GM18909 (cell line): ENCODE results near the gene PRR14.

Experiments used
- ATAC-seq: cut with Tn5 transposase; IDR thresholded peaks from one replicate; pipeline ENCODE4 v1.9.1; 2021; ENCODE audit warnings: mild to moderate bottlenecking; ENCODE audit not compliant: unreplicated experiment, poor library complexity

The PRR14 gene

DNA sequence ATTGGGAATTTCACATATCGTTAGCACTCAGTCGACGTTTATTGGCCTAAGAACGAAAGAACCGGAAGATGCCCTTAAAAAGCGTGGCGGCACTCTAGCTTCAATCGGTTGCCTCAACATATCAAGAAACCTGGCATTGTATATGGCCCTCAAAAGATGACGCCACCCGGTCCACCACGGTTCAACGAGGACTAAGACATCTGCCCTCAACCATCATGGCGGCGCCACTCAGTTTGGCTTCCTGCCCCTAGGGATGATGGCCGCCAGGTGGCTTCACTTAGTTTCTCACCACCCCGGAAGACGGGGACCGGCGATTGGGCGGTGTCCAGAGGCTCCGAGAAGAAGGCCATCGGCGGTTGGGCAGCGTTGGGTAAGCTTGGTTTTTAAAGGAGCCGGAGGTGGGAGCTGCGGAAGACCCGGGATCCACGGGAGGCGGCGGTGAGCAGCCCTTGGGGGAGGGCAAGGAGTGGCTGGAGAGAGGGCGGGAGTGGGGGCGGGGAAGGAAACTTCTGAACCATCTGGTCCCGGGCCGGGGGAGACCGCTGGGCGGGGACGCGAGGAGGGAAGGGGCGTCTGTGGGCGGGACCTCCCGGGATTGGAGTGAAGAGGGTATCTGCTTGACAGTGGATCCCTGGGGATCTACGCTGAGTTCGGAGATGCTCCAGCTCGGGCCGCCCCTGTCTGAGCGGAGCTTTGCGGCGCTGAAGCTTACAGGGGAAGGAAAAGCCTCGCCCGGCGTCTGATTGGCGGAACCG, at the start of gene PRR14:
TSS of gene PRR14 (plus strand) at position 592 of the 755 bp plus-strand sequence. CDS start 686 bp downstream, outside the sequence.
- ATAC-seq, result peak; percentile 79

GRCh38 chr16:30601966-30602365, 48.8 kb upstream of the PRR14 start:
- ATAC-seq, result no peak

DNA sequence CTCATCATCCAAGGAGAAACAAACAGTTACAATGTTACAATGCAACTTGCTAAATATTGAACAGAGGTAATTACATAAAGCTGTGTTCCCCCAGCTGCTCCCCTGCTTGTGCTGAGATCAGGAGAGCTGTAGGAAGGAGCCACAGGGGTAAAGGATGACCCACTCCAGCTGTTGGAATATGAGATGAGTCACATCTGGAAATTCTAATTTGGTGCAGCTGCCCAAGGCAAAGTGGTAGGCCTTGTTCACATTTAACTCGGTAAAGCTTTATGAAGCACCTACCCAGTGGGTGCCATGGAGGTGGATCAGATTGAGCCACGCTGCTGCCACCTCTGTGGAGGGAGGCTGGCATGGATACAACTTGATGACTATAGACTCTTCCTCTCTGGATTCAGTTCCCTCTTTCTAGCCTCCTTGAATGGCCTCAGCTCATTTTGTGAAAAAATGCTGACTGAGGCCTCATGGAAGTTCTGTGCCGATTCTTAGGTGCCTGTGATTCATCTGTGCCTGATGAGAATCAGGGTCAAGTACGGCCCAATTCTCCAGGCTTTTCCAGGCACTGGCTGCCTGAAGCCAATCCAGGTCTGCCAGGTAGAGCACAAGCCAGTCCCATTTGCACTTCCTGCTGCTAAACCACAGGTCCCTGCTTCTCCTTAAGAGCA, 48.0 kb upstream of the PRR14 start:
- ATAC-seq, result no peak

DNA sequence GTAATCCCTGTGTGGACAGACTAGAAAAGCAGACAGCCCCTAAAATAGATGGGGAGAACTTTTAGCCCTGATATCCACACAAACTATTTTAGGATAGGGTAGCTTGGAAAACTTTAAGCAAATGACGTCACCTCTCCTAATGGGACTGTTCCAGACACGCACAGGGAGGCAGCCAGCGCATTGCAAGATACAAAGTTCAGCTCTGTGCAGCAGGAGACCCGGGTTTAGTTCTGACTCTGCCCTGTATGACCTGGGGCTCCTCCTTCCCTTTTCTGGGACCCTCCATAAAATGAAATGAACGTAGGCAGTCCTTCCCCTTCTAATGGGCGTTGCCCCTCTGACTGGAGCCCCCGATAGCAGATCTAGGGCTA, 46.8 kb upstream of the PRR14 start:
- no peak for ATAC-seq

GRCh38 chr16:30604316-30604947, 46.3 kb upstream of the PRR14 start:
- ATAC-seq, result no peak

- no peak for ATAC-seq
Measured at GRCh38 chr16:30605158-30605557, 45.6 kb upstream of the PRR14 start.

GRCh38 chr16:30606004-30606403, 44.8 kb upstream of the PRR14 start:
- ATAC-seq, result no peak

DNA sequence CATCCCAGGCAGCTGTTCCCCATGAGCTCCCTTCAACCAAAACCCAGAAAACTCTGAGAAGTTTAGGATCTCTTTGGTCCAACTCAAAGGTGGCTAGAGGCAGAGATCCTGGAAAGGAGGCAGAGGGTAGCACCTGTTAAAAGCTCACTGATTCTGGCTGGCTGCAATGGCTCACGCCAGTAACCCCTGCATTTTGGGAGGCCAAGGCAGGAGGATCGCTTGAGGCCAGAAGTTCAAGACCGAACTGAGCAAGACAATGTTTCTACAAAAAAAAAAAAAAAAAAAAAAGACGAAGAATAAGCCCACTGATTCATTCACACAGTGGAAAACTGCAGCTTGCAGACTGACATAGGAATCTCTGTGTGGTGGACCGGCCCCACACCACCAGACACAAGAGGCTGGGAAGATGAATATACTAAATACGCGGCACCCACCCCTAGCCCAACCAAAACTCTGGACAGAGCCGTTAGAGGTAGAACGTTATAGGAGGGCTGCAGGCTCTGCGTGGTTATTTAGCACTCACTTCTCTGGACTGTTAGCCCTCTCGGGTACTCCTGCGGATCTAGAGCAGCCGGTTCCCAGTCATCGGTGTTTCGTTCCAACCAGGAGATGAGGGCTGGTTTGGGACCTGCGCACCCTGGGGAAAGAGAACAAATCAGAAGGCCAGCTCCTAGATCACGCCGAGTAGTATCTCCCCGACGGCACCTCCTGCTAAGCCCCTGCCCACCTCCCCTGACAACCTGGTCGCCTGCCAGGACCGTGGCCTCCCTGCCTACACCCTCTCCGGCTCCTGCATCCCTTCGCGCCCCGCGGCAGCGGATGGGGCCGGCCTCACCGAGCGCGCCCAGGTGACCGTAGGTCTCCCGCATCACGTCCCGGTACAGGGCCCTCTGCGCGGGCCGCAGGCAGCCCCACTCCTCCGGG, 41.5 kb upstream of the PRR14 start:
- peak; percentile 24 for ATAC-seq

DNA sequence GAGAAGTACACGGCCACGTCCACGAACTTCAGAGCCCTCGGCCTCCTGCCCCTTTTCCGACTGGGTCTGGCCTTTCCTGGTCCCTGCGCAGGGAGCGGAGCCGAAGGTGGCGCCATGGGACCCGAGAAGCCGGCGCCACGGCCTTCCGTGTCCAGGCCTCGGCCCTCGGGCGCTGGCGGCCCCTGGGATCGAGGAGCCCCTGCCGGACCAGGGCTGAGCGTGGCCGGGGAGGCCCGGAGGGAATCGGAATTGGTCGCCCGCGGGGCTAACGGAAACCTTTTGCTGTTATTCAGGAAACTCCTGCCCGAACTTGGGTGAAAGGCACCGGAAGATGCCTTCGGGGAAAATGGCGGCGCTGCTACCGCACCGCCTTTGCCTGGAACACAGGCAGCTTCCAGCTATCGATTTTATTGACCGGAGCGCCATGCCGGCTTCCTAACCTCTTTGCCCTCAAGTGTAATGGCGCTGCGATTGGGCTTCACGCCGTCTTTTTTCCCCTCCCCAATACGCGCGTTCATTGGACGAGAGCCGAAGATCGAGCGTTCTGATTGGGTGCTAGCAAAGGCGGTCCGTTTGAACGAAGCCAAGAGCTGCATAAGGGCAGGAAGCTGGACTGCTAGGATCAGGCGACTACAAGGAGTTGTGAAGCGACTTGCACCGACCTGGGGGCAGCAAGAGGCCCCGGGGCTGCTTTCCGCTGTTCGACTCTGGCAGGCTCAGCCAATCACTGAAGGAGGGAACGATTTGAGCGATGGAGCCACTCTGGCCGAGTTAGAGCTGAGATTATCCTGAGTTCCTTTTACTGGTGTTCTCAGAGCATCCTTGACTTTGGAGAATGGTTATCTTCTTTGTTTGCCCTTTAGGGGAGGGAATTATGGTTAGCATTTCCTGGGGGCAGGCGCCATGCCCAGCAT, 40.6 kb upstream of the PRR14 start, which contains the start of gene ZNF689:
TSS of gene ZNF689 (minus strand) at position 464 of the 914 bp plus-strand sequence. CDS start at position 116, 348 bp downstream.
- peak; percentile 88 for ATAC-seq

GRCh38 chr16:30615358-30616091, 35.2 kb upstream of the PRR14 start:
- no peak for ATAC-seq

- ATAC-seq, result no peak
Measured at GRCh38 chr16:30619202-30619601, 31.6 kb upstream of the PRR14 start.

GRCh38 chr16:30619638-30620037, 31.1 kb upstream of the PRR14 start:
- ATAC-seq, result no peak

DNA sequence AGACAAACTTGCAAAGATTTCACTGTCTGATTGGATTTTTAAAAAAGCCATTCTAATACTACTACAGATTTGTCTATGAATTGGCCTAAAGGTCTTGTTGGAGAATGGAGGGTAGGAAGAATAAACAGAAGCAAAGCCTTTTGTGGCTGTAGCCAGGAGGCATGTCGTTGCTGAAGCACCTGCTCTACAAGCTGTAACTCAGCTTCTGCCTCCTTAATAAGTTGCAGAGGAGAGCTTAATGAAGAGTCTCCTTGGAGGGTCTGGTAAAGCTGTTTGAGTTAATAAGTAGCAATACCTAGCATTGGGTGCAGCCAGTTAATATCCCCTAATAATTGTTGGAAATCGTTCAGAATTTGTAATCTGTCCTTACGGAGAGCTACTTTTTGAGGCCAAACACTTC, 30.6 kb upstream of the PRR14 start:
- ATAC-seq, result no peak

DNA sequence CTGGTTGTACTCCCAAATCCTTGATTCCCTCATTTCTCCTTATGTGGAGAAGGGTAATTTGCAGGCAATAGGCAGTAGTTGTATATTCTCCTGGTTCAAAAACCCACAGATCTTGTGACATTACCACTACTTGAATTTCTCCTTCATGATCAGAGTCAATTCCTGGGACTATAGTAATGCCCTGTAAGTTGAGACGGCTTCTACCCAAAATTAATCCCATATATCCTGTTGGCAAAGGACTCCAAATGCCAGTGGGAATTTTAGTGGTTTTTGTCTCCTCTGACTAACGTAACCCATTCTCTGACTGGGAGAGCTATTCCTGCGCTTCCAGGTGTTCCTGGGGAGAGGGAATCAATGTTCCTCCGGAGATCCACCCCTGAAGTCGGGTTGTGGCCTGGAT, 29.0 kb upstream of the PRR14 start:
- no peak for ATAC-seq

DNA sequence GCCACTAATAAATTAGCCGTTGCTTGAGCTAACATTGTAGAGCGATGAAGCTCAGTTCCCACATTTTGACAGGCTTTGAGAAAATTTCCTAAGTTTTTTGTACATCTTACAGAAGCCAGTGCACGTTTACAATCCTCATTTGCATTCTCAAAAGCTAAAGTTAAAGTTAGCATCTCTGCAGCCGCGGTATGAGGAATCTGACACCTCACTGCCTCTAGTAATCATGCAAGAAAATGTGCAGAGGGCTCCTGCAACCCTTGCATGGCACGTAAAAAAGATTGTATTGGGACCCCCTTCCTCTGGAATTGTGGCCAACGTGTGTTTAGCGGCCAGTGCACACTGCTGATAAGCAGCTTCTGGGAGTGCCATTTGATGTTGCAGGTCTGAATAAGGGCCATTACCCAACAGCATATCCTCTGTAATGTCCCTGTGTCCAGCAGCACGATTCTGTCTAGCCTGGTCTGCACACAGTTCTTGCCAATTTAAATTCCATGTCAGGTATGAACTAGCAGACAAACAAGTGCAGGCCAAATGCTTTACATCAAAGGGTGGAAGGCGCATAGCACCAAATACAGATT, 28.2 kb upstream of the PRR14 start:
- no peak for ATAC-seq

GRCh38 chr16:30623536-30624283, 27.1 kb upstream of the PRR14 start:
- ATAC-seq, result no peak

DNA sequence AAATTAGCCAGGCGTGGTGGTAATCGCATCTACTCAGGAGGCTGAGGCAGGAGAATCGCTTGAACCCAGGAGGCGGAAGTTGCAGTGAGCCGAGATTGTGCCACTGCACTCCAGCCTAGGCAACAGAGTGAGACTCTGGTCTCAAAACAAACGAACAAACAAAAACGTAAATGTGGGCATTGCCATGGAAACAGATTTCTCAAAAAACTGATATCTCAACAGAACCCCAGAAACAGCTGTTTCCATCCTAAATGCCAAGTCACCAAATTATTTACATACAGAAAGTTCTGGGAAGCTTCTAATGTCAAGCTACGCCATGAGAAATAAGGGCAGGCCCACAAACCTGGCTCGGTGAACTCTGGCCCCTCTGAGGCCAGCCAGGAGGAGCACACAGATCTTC, 24.5 kb upstream of the PRR14 start:
- ATAC-seq, result no peak
